ENCODE measurements around the gene USP54. TPM values are rescaled to one million over a fixed set of nuclear protein-coding genes. Genes with fewer than 3 reads are reported as not detected.

Gene USP54
- total RNA-seq, 2 experiments from 2014 or later = 4.3 to 4.5 TPM

DNA sequence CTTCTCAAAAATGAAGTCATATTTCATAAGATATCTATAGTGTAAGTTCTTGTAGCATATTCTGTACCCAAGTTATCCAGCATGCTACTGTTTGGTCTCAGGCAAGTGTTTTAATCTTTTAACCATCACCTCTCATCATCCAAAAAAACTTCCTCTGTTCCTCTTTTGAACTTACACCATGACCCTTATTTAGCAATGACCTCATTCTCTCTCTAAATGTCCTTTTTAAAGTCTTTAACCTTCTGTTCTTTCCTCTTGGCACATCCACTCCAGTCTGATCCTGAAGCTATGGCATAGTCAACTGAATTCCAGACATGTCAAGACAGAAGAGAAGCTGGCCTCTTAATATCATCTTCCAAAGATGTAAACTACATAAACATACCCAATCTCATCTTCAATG, 121.6 kb downstream of the USP54 start:
- intact Hi-C loops (cut with DNase I, micrococcal nuclease) = no loop called here
- ChIA-PET POLR2A (no interaction called here), CTCF (interaction anchor here (0.6 kb wide), 1 partner anchor 72 kb away, joined by 3 read pairs; no protein-coding TSS in a partner anchor)
- Mint-ChIP-seq H3K4me1 (peaks cover 3% of the 10 kb centered on the region), H3K27me3 (no peaks in the 10 kb centered on the region), H3K27ac (no peak overlapping the region), H3K4me3 (no peak overlapping the region), H3K36me3 (ENCODE audit: low read depth) (peaks cover 32% of the 10 kb centered on the region), H3K9me3 (ENCODE audit: low read depth) (no peaks in the 10 kb centered on the region)
- ATAC-seq = no peak
- no peak for DNase-seq

DNA sequence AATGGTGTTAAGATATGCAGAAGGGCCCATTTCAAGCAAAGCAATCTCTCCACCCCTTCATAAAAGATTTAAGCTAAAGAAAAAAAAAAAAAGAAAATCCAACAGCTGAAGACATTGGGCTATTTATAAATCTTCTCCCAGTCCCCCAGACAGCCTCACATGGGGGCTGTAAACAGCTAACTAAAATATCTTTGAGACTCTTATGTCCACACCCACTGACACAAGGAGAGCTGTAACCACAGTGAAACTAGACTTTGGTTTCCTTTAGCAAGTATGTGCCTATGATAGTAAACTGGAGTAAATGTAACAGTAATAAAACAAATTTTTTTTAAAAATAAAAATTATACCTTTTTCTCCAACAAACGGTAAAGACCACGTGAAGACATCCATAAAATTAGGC, 123.9 kb downstream of the USP54 start:
- Mint-ChIP-seq H3K36me3 (ENCODE audit: low read depth) (peaks cover 34% of the 10 kb centered on the region), H3K4me1 (peaks cover 3% of the 10 kb centered on the region), H3K27ac (no peak overlapping the region), H3K4me3 (no peak overlapping the region), H3K9me3 (ENCODE audit: low read depth) (no peaks in the 10 kb centered on the region), H3K27me3 (no peaks in the 10 kb centered on the region)
- ChIA-PET CTCF (no interaction called here), POLR2A (interaction anchor here (0.5 to 0.7 kb wide), 2 partner anchors 27 to 35 kb away, joined by 3 to 5 read pairs; no protein-coding TSS in a partner anchor)
- ATAC-seq = no peak
- intact Hi-C loops (cut with DNase I, micrococcal nuclease) = no loop called here
- no peak for DNase-seq

DNA sequence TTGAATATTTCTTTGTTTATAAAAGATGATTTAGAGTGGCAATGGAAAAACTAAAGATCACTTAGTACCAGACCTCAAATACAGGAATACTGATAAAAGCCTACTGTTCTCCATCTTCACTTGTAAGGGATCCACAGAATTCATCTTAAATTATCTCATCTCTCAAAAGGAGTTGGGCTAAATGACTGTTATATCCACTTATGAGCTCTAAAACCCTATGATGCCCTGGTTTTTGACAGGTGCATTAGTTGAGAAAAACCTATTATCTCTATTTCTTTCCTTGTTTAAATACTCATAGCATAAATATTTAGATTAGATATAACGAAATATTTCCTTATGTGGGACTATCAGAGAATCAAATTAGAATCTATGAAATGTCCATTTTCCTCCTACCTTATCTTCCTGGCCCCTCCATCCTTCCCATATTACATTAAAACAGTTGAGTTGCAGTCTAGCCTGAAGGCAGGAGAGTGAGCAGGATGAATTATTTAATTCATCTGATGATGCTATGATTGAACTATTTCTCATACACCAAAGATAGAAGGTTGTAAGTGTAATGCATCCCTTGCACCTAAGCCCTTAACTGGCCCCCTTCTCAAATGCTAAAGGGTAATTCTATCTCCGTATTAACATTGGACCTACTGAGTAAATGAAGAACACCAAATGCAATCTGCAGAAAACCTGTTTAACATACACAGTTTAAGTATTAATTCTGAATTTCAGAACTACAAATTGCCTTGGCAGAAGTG, 125.0 kb downstream of the USP54 start:
- intact Hi-C loops (cut with DNase I, micrococcal nuclease) = no loop called here
- Mint-ChIP-seq H3K4me1 (peaks cover 3% of the 10 kb centered on the region), H3K4me3 (no peak overlapping the region), H3K27me3 (no peaks in the 10 kb centered on the region), H3K9me3 (ENCODE audit: low read depth) (no peaks in the 10 kb centered on the region), H3K36me3 (ENCODE audit: low read depth) (peaks cover 33% of the 10 kb centered on the region), H3K27ac (no peak overlapping the region)
- ATAC-seq = no peak
- POLR2A ChIA-PET = no interaction called here
- CTCF ChIA-PET = no interaction called here
- DNase-seq = no peak

DNA sequence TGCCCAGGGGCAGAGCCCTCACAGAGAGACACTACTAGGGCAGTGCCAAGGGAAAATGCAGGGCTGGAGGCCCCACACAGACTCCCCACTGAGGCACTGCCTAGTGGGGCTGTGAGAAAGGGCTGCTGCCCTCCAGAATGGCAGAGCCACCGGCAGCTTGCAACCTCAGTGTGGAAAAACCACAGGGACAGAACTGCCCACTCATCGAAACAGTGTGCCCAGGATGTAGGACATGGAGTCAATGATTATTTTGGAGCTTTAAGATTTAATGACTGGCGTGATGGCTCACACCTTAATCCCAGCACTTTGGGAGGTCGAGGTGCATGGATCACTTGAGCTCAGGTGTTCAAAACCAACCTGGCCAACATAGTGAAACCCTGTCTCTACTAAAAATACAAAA, 130.2 kb downstream of the USP54 start:
- ATAC-seq = no peak
- peaks cover 23% of the 10 kb centered on the region for H3K36me3 Mint-ChIP-seq (ENCODE audit: low read depth)
- no peaks in the 10 kb centered on the region for H3K9me3 Mint-ChIP-seq (ENCODE audit: low read depth)
- DNase-seq = no peak
- H3K27me3 Mint-ChIP-seq = no peaks in the 10 kb centered on the region
- ChIA-PET POLR2A (no interaction called here), CTCF (no interaction called here)
- H3K27ac Mint-ChIP-seq = no peak overlapping the region
- H3K4me1 Mint-ChIP-seq = no peaks in the 10 kb centered on the region
- intact Hi-C loops (cut with DNase I, micrococcal nuclease) = no loop called here
- no peak overlapping the region for H3K4me3 Mint-ChIP-seq

DNA sequence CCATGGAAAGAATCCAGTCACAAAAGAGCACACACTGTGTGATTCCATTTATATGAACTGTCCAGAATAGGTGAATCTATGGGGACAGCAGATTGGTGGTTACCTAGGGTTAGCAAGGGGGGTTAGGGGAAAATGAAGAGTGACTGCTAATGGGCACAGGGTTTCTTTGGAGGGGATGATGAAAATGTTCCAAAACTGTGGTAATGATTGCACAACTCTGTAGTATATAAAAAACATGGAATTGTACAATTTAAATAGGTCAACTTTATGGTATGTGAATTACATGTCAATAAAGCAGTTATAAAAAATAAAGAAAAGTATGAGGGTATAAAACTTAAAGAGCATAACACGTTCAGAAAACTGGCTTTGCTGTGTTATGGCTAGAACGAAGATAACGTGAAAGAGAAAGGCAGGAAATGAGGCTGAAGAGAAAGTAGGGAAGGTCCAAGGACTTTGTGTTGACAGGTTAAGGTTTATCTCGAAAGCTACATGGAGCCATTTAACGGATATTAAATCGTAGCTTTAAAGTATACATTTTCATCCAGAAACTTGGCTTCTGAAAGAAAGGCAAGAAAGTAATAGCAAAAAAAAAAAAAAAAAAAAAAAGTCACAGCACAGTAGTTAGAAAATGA, 131.3 kb downstream of the USP54 start:
- Mint-ChIP-seq H3K9me3 (ENCODE audit: low read depth) (no peaks in the 10 kb centered on the region), H3K4me1 (no peaks in the 10 kb centered on the region)

DNA sequence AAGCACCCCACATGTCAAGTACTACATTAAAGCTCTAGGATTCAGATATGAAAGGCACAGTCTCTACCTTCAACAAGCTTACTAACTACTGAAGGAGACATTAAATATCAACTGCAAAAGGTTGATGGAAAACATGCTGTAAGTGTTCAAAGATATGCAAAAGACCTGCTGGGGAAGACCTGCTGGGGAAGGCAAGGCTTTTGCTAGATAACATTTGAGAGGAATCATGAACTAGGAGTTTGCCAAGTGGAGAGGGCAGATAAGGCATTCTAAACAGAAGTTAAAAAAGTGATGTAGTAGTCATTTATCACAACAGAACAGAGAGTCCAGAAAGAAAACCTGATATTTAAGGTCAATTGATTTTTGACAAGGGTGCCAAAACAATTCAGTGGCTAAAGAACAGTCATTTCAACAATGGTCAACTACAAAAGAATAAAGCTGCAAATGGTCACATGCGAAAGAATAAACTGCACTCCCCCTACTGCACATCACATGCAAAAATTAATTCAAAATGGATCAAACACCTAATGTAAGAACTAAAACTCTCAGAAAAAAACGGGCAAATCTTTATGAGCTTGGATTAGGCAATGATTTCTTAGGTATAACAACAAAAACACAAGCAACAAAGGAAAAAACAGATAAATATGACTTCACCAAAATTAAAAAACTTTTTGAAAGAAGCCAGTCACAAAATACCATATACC, 134.8 kb downstream of the USP54 start:
- H3K4me3 Mint-ChIP-seq = no peak overlapping the region
- peaks cover 10% of the 10 kb centered on the region for H3K36me3 Mint-ChIP-seq (ENCODE audit: low read depth)
- ATAC-seq (no peak), DNase-seq (no peak)
- no peaks in the 10 kb centered on the region for H3K4me1 Mint-ChIP-seq
- ChIA-PET CTCF (no interaction called here), POLR2A (no interaction called here)
- no peaks in the 10 kb centered on the region for H3K9me3 Mint-ChIP-seq (ENCODE audit: low read depth)
- intact Hi-C loops (cut with DNase I, micrococcal nuclease) = no loop called here
- no peaks in the 10 kb centered on the region for H3K27me3 Mint-ChIP-seq
- no peak overlapping the region for H3K27ac Mint-ChIP-seq

More for the DNA sequence above, 131.3 kb downstream of the USP54 start:
- POLR2A ChIA-PET = interaction anchor here (0.5 kb wide), 1 partner anchor 35 kb away, joined by 6 read pairs; no protein-coding TSS in a partner anchor
- Mint-ChIP-seq H3K4me3 (no peak overlapping the region), H3K27me3 (no peaks in the 10 kb centered on the region), H3K27ac (no peak overlapping the region), H3K36me3 (ENCODE audit: low read depth) (peaks cover 19% of the 10 kb centered on the region)
- ATAC-seq (no peak), DNase-seq (no peak)
- intact Hi-C loops (cut with DNase I, micrococcal nuclease) = no loop called here
- CTCF ChIA-PET = no interaction called here

DNA sequence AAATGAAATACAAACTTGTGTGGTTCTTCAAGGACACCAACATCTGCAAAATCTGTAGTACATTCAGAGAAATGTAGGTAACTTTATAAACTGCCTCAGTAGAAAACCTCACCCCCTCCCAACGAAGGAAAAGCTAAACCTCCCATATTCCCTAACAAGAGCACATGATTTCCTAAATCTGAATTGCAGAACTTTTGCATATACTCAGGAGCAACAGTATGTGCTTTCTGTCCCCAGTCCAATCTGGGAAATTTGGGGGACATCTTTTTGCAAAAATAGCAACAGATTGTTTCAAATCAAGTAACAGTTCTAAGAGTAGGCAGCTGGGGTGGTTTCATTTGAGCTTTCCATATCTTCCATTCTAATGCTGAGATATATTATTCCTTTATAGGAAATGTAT, 142.0 kb downstream of the USP54 start:
- CTCF ChIA-PET = interaction anchor here (0.7 kb wide), 1 partner anchor 1474 kb away, joined by 5 read pairs; no protein-coding TSS in a partner anchor
- Mint-ChIP-seq H3K9me3 (ENCODE audit: low read depth) (no peaks in the 10 kb centered on the region), H3K36me3 (ENCODE audit: low read depth) (peaks cover 10% of the 10 kb centered on the region), H3K4me3 (no peak overlapping the region), H3K27ac (no peak overlapping the region), H3K27me3 (no peaks in the 10 kb centered on the region), H3K4me1 (peaks cover 2% of the 10 kb centered on the region)
- ATAC-seq = no peak
- intact Hi-C loops (cut with DNase I, micrococcal nuclease) = no loop called here
- no peak for DNase-seq
- POLR2A ChIA-PET = no interaction called here

DNA sequence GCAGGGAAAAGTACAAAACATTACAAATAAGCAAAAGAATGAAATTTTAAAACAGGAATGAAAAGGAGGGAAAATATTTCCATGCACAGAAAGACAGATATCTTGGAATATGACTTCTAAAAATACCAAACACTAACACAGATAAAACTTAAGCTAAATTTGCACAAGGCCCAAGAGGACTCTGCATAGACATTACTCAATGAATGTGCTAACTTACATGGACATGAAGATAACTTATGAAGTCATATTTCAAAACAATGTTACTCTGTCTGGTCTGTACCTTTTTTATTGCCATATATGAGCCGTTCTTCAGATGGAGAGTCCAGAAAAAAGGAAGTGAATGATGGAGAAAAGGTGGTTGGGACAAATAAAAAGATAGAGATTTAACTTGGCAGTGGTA, 142.8 kb downstream of the USP54 start:
- ChIA-PET CTCF (no interaction called here), POLR2A (no interaction called here)
- H3K27me3 Mint-ChIP-seq = no peaks in the 10 kb centered on the region
- no peaks in the 10 kb centered on the region for H3K9me3 Mint-ChIP-seq (ENCODE audit: low read depth)
- ATAC-seq (no peak), DNase-seq (no peak)
- H3K36me3 Mint-ChIP-seq (ENCODE audit: low read depth) = peaks cover 10% of the 10 kb centered on the region
- H3K4me3 Mint-ChIP-seq = no peak overlapping the region
- no peak overlapping the region for H3K27ac Mint-ChIP-seq
- intact Hi-C loops (cut with DNase I, micrococcal nuclease) = no loop called here
- peaks cover 2% of the 10 kb centered on the region for H3K4me1 Mint-ChIP-seq

Other genes with a start within 250 kb of the USP54 start
- gene CFAP70, start 232.5 kb downstream of the USP54 start, total RNA-seq = under 1 TPM; 0.58 to 0.71 TPM
- 100 to 1,000 TPM in 1 of 2 experiments, 10 to 100 TPM in 1; 94.6 to 118 TPM for gene ANXA7, start 177.3 kb downstream of the USP54 start, total RNA-seq
- gene MSS51, start 157.8 kb downstream of the USP54 start, total RNA-seq = 1 to 10 TPM; 1.9 to 2.4 TPM
- 10 to 100 TPM; 42.3 to 45.3 TPM for gene PPP3CB, start 95.3 kb downstream of the USP54 start, total RNA-seq
- gene MYOZ1, start 50.1 kb upstream of the USP54 start, total RNA-seq = not detected
- not detected for gene SYNPO2L, start 64.7 kb upstream of the USP54 start, total RNA-seq
- 10 to 100 TPM in 1 of 2 experiments, 1 to 10 TPM in 1; 7.1 to 10.3 TPM for gene AGAP5, start 106.8 kb upstream of the USP54 start, total RNA-seq
- 10 to 100 TPM; 84.6 to 88.2 TPM for gene SEC24C, start 153.0 kb upstream of the USP54 start, total RNA-seq
- gene CHCHD1, start 190.7 kb upstream of the USP54 start, total RNA-seq = 10 to 100 TPM; 12.7 to 37.1 TPM
- gene ZSWIM8, start 194.3 kb upstream of the USP54 start, total RNA-seq = 10 to 100 TPM; 40.1 to 67.3 TPM
- gene NDST2, start 220.3 kb upstream of the USP54 start, total RNA-seq = 10 to 100 TPM; 54.7 to 65.0 TPM

All from activated CD4-positive, alpha-beta T cell treated with anti-CD3 and anti-CD28 coated beads for 36 hours (primary cell).